Glomerular endothelial cell (primary cell): ENCODE measurements around the gene SMIM8. TPM values are rescaled to one million over a fixed set of nuclear protein-coding genes. Genes with fewer than 3 reads are reported as not detected.
A peak's percentile ranks its signal among the peaks of the same experiment; 100 is the strongest.

ENCODE experiments used
- DNase-seq: peaks from one replicate; pipeline ENCODE4 v3.0.0-alpha.2; 2011; ENCODE audit warnings: low read depth, low spot score; ENCODE audit errors: extremely low read depth
- total RNA-seq: library from RNA; depleted of rRNA; stranded (reverse); fragments of >200 nt; gene quantifications from 2 replicates; pipeline ENCODE4 v1.2.3, GENCODE V29; 2015

The SMIM8 gene
- total RNA-seq, 1 donor from 2014 or later, result 6.4 TPM

GRCh38 chr6:87384038-87384437 lies 61.6 kb downstream of the SMIM8 start:
- DNase-seq, result no peak

- DNase-seq, result no peak
These were observed 62.1 kb downstream of the SMIM8 start for GRCh38 chr6:87384449-87384848.

GRCh38 chr6:87391334-87391733 lies 68.9 kb downstream of the SMIM8 start:
- DNase-seq, result peak; percentile 4

Other genes starting within 250 kb of the SMIM8 start
- not detected in 2 replicates for gene CGA, start 227.5 kb upstream of the SMIM8 start, total RNA-seq
- gene ZNF292, start 167.0 kb upstream of the SMIM8 start, total RNA-seq, result 13.2 and 25.5 TPM in 2 replicates
- gene GJB7, start 6.7 kb downstream of the SMIM8 start, total RNA-seq, result not detected in 2 replicates
- gene C6orf163, start 22.2 kb downstream of the SMIM8 start, total RNA-seq, result 0.15 and 3.0 TPM in 2 replicates
- 0.35 and 0.97 TPM in 2 replicates for gene CFAP206, start 85.4 kb downstream of the SMIM8 start, total RNA-seq
- 15.2 and 18.5 TPM in 2 replicates for gene SLC35A1, start 150.4 kb downstream of the SMIM8 start, total RNA-seq